HEK293 (cell line): ENCODE measurements around the gene SMIM26.
A peak's percentile ranks its signal among the peaks of the same experiment; 100 is the strongest.

Experiments
- CTCF ChIA-PET: fragments of 350-600 bp; formaldehyde crosslinking; extraction: SDS; loops from one replicate; lab custom pipeline; 2021; ENCODE audit warnings: antibody characterized with exemption; lab: Yijun Ruan, JAX
- POLR2A ChIA-PET: fragments of 300-600 bp; formaldehyde crosslinking; extraction: SDS; loops from one replicate; lab custom pipeline; 2020; ENCODE audit warnings: antibody characterized with exemption, inconsistent platforms; lab: Yijun Ruan, JAX
- H3K27ac ChIP-seq: fragments of 200-500 bp; sonication (Bioruptor generic); 2 replicates; pipeline ENCODE4 v1.5.1; 2014; ENCODE audit warnings: low read depth, low read length, control low read depth, inconsistent platforms; ENCODE audit errors: extremely low read depth
- H3K36me3 ChIP-seq, 2 experiments: fragments of 200-500 bp in 1 of 2; sonication (Bioruptor generic) in 1 of 2; 1 replicate in 1 of 2; 2 replicates in 1 of 2; pipeline ENCODE4 v1.5.1; 2014 to 2017; ENCODE audit warnings: inconsistent platforms in 2 of 2, low read length in 2 of 2; ENCODE audit not compliant: control insufficient read depth in 2 of 2, insufficient read depth in 1 of 2
- H3K4me1 ChIP-seq: fragments of 200-500 bp; sonication (Bioruptor generic); 2 replicates; pipeline ENCODE4 v1.5.1; 2014; ENCODE audit warnings: mild to moderate bottlenecking, low read length, inconsistent platforms; ENCODE audit not compliant: control insufficient read depth, insufficient read depth
- H3K4me3 ChIP-seq: 2 replicates; pipeline ENCODE4 v1.5.1; 2011; ENCODE audit warnings: low read depth, mild to moderate bottlenecking, control low read depth, low read length, moderate library complexity
- H3K9me3 ChIP-seq: fragments of 200-500 bp; sonication (Bioruptor generic); 2 replicates; pipeline ENCODE4 v1.5.1; 2014; ENCODE audit warnings: low read depth, low read length, inconsistent platforms; ENCODE audit not compliant: control insufficient read depth, insufficient read depth
- BCL6B ChIP-seq: fragments of 450-650 bp; formaldehyde crosslinking; IDR thresholded peaks from 2 replicates; pipeline ENCODE4 v1.5.1; 2017; ENCODE audit warnings: missing biosample characterization, missing genetic modification characterization
- RBAK ChIP-seq: fragments of 450-650 bp; formaldehyde crosslinking; IDR thresholded peaks from 2 replicates; pipeline ENCODE4 v1.5.1; 2016; ENCODE audit warnings: missing biosample characterization, missing genetic modification characterization
- SCRT1 ChIP-seq: fragments of 450-650 bp; formaldehyde crosslinking; IDR thresholded peaks from 2 replicates; pipeline ENCODE4 v1.5.1; 2016; ENCODE audit warnings: missing biosample characterization, missing genetic modification characterization, borderline replicate concordance
- SCRT2 ChIP-seq: fragments of 450-650 bp; formaldehyde crosslinking; IDR thresholded peaks from 2 replicates; pipeline ENCODE4 v1.5.1; 2016; ENCODE audit warnings: missing biosample characterization, missing genetic modification characterization
- ZFHX2 ChIP-seq: fragments of 450-650 bp; formaldehyde crosslinking; conservative IDR thresholded peaks from 2 replicates; pipeline ENCODE4 v1.5.1; 2016; ENCODE audit warnings: missing biosample characterization, missing genetic modification characterization
- ZNF112 ChIP-seq: fragments of 450-650 bp; formaldehyde crosslinking; IDR thresholded peaks from 2 replicates; pipeline ENCODE4 v1.5.0; 2017; ENCODE audit warnings: missing biosample characterization, missing genetic modification characterization
- ZNF114 ChIP-seq: fragments of 450-650 bp; formaldehyde crosslinking; IDR thresholded peaks from 2 replicates; pipeline ENCODE4 v1.5.0; 2017; ENCODE audit warnings: missing biosample characterization, missing genetic modification characterization
- ZNF121 ChIP-seq: fragments of 450-650 bp; formaldehyde crosslinking; IDR thresholded peaks from 2 replicates; pipeline ENCODE4 v1.5.1; 2016; ENCODE audit warnings: missing biosample characterization, missing genetic modification characterization
- ZNF148 ChIP-seq: fragments of 450-650 bp; formaldehyde crosslinking; IDR thresholded peaks from 2 replicates; pipeline ENCODE4 v1.5.0; 2017; ENCODE audit warnings: missing biosample characterization, missing genetic modification characterization, borderline replicate concordance
- ZNF174 ChIP-seq: fragments of 450-650 bp; formaldehyde crosslinking; IDR thresholded peaks from 2 replicates; pipeline ENCODE4 v1.5.0; 2017; ENCODE audit warnings: missing biosample characterization, mild to moderate bottlenecking, missing genetic modification characterization
- ZNF2 ChIP-seq: fragments of 450-650 bp; formaldehyde crosslinking; IDR thresholded peaks from 2 replicates; pipeline ENCODE4 v1.5.1; 2016; ENCODE audit warnings: missing biosample characterization, missing genetic modification characterization
- ZNF248 ChIP-seq: fragments of 450-650 bp; formaldehyde crosslinking; IDR thresholded peaks from 2 replicates; pipeline ENCODE4 v1.5.1; 2017; ENCODE audit warnings: missing biosample characterization, missing genetic modification characterization
- ZNF366 ChIP-seq: fragments of 450-650 bp; formaldehyde crosslinking; conservative IDR thresholded peaks from 2 replicates; pipeline ENCODE4 v1.5.1; 2016; ENCODE audit warnings: missing biosample characterization, missing genetic modification characterization
- ZNF473 ChIP-seq: fragments of 450-650 bp; formaldehyde crosslinking; IDR thresholded peaks from 2 replicates; pipeline ENCODE4 v1.5.1; 2017; ENCODE audit warnings: missing biosample characterization, missing genetic modification characterization
- ZNF529 ChIP-seq: fragments of 450-650 bp; formaldehyde crosslinking; IDR thresholded peaks from 2 replicates; pipeline ENCODE4 v1.5.1; 2017; ENCODE audit warnings: missing genetic modification characterization, missing biosample characterization; ENCODE audit not compliant: insufficient replicate concordance
- ZNF626 ChIP-seq: fragments of 450-650 bp; sonication (Bioruptor Pico); formaldehyde crosslinking; IDR thresholded peaks from 2 replicates; pipeline ENCODE4 v1.5.1; 2018; ENCODE audit warnings: missing biosample characterization, missing genetic modification characterization, inconsistent platforms
- ZNF629 ChIP-seq: fragments of 450-650 bp; formaldehyde crosslinking; IDR thresholded peaks from 2 replicates; pipeline ENCODE4 v1.5.1; 2017; ENCODE audit warnings: missing biosample characterization, missing genetic modification characterization
- ZNF701 ChIP-seq: fragments of 450-650 bp; formaldehyde crosslinking; IDR thresholded peaks from 2 replicates; pipeline ENCODE4 v1.5.1; 2016; ENCODE audit warnings: missing biosample characterization, missing genetic modification characterization
- ZNF76 ChIP-seq: fragments of 450-650 bp; formaldehyde crosslinking; IDR thresholded peaks from 2 replicates; pipeline ENCODE4; 2016; ENCODE audit warnings: low read depth, missing biosample characterization, missing genetic modification characterization, borderline replicate concordance
- ZNF768 ChIP-seq: fragments of 450-650 bp; formaldehyde crosslinking; IDR thresholded peaks from 2 replicates; pipeline ENCODE4 v1.5.1; 2018; ENCODE audit warnings: missing biosample characterization, mild to moderate bottlenecking, missing genetic modification characterization
- ZNF776 ChIP-seq: fragments of 450-650 bp; formaldehyde crosslinking; IDR thresholded peaks from 2 replicates; pipeline ENCODE4 v1.5.0; 2017; ENCODE audit warnings: missing biosample characterization, missing genetic modification characterization, borderline replicate concordance
- ZNF843 ChIP-seq: fragments of 450-650 bp; formaldehyde crosslinking; IDR thresholded peaks from 2 replicates; pipeline ENCODE4 v1.5.1; 2016; ENCODE audit warnings: missing biosample characterization, missing genetic modification characterization
- TF ChIP-seq, protein P1 (sequence below): fragments of 450-650 bp; formaldehyde crosslinking; IDR thresholded peaks from 2 replicates; pipeline ENCODE4 v1.5.1; 2016; ENCODE audit warnings: missing biosample characterization, missing genetic modification characterization, borderline replicate concordance
- TF ChIP-seq, protein P2 (sequence below): fragments of 450-650 bp; formaldehyde crosslinking; IDR thresholded peaks from 2 replicates; pipeline ENCODE4 v1.5.1; 2017; ENCODE audit warnings: missing biosample characterization, missing genetic modification characterization
- TF ChIP-seq, protein P3 (sequence below): fragments of 450-650 bp; formaldehyde crosslinking; IDR thresholded peaks from 2 replicates; pipeline ENCODE4 v1.5.1; 2016; ENCODE audit warnings: missing biosample characterization, missing genetic modification characterization

SMIM26 gene

GRCh38 chr20:18532626-18533025 is 34.6 kb upstream of the SMIM26 start:
- H3K4me3 ChIP-seq: no peak overlapping the region
- H3K4me1 ChIP-seq: no peaks in the 10 kb centered on the region
- H3K36me3 ChIP-seq: peaks cover 41 to 90% of the 10 kb centered on the region in 2 experiments
- CTCF ChIA-PET: no interaction called here
- POLR2A ChIA-PET: no interaction called here
- TF ChIP-seq RBAK: no peak
- no peak for TF ChIP-seq ZNF626 (tag by site-specific recombination)
- no peak for TF ChIP-seq BCL6B (tag by site-specific recombination)
- peak; percentile 88 for TF ChIP-seq SCRT2 (tag by site-specific recombination)
- TF ChIP-seq ZNF366 (tag by site-specific recombination): no peak
- peak; percentile 67; the same call in 1 of the 2 replicates for TF ChIP-seq SCRT1
- H3K27ac ChIP-seq: no peak overlapping the region
- H3K9me3 ChIP-seq: no peaks in the 10 kb centered on the region

- no peak for TF ChIP-seq ZNF776
- TF ChIP-seq ZNF114: no peak
- no peak for TF ChIP-seq ZNF629 (tag by site-specific recombination)
- TF ChIP-seq ZNF473 (tag by site-specific recombination): no peak
- no peak for TF ChIP-seq ZNF701 (tag by site-specific recombination)
- no peak for TF ChIP-seq ZNF529 (tag by site-specific recombination)
- no peak for TF ChIP-seq ZNF2 (tag by site-specific recombination)
- TF ChIP-seq ZFHX2 (tag by site-specific recombination): no peak
- TF ChIP-seq ZNF112 (tag by site-specific recombination): no peak
- TF ChIP-seq, protein P1, sequence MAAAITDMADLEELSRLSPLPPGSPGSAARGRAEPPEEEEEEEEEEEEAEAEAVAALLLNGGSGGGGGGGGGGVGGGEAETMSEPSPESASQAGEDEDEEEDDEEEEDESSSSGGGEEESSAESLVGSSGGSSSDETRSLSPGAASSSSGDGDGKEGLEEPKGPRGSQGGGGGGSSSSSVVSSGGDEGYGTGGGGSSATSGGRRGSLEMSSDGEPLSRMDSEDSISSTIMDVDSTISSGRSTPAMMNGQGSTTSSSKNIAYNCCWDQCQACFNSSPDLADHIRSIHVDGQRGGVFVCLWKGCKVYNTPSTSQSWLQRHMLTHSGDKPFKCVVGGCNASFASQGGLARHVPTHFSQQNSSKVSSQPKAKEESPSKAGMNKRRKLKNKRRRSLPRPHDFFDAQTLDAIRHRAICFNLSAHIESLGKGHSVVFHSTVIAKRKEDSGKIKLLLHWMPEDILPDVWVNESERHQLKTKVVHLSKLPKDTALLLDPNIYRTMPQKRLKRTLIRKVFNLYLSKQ (tag by site-specific recombination): no peak
- no peak for TF ChIP-seq ZNF121 (tag by site-specific recombination)
- Histone ChIP-seq H3K4me3 (no peak overlapping the region), H3K36me3 (peaks cover 47 to 88% of the 10 kb centered on the region in 2 experiments), H3K4me1 (no peaks in the 10 kb centered on the region), H3K9me3 (no peaks in the 10 kb centered on the region), H3K27ac (no peak overlapping the region)
- ChIA-PET CTCF (no interaction called here), POLR2A (no interaction called here)
Measured at GRCh38 chr20:18533491-18533890, 33.7 kb upstream of the SMIM26 start.

DNA sequence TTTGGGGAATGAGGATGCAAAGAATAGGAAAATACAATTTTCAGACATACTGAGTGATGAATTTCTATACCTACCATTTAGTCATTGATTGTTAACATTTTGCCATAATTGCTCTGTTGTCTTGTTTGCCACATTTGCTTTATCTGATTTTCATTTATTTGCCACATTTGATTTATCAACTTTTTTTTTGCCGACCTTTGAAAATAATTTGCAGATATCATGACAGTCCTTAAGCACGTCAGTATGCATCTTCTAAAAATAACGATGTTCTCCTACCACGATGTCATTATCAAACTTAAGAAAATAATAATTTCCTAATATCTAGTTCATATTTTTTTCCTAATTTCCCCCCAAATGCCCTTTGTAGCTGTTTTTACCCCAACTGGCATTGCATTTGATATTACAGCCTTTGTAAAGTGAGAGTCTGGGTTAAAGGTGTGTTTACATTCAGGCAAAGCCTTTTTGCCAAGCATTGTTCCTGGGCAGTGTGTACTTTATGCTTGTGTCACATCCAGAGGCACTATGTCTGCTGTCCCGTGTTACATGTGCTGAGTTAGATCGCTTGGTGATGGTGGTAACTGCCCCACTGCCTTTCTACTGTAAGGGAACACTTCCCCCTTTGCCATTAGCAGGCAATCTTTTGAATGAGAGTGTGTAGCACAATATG is 33.1 kb upstream of the SMIM26 start:
- Histone ChIP-seq H3K9me3 (no peaks in the 10 kb centered on the region), H3K4me3 (no peak overlapping the region), H3K27ac (no peak overlapping the region), H3K36me3 (peaks cover 41 to 83% of the 10 kb centered on the region in 2 experiments), H3K4me1 (no peaks in the 10 kb centered on the region)
- ChIA-PET CTCF (no interaction called here), POLR2A (interaction anchor here (0.7 kb wide), 1 partner anchor 44 kb away, joined by 4 read pairs; no protein-coding TSS in a partner anchor)
- no peak for TF ChIP-seq ZNF768 (tag by site-specific recombination)
- TF ChIP-seq, protein P2, sequence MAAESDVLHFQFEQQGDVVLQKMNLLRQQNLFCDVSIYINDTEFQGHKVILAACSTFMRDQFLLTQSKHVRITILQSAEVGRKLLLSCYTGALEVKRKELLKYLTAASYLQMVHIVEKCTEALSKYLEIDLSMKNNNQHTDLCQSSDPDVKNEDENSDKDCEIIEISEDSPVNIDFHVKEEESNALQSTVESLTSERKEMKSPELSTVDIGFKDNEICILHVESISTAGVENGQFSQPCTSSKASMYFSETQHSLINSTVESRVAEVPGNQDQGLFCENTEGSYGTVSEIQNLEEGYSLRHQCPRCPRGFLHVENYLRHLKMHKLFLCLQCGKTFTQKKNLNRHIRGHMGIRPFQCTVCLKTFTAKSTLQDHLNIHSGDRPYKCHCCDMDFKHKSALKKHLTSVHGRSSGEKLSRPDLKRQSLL (tag by site-specific recombination): no peak
- TF ChIP-seq, protein P3, sequence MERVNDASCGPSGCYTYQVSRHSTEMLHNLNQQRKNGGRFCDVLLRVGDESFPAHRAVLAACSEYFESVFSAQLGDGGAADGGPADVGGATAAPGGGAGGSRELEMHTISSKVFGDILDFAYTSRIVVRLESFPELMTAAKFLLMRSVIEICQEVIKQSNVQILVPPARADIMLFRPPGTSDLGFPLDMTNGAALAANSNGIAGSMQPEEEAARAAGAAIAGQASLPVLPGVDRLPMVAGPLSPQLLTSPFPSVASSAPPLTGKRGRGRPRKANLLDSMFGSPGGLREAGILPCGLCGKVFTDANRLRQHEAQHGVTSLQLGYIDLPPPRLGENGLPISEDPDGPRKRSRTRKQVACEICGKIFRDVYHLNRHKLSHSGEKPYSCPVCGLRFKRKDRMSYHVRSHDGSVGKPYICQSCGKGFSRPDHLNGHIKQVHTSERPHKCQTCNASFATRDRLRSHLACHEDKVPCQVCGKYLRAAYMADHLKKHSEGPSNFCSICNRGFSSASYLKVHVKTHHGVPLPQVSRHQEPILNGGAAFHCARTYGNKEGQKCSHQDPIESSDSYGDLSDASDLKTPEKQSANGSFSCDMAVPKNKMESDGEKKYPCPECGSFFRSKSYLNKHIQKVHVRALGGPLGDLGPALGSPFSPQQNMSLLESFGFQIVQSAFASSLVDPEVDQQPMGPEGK (tag by site-specific recombination): no peak
- no peak for TF ChIP-seq ZNF174
- TF ChIP-seq ZNF148 (tag by site-specific recombination): no peak
- TF ChIP-seq ZNF76 (tag by site-specific recombination): no peak
- TF ChIP-seq ZNF248 (tag by site-specific recombination): no peak
- no peak for TF ChIP-seq ZNF843 (tag by site-specific recombination)
